Heart right ventricle (tissue), 16 donors: ENCODE data around the gene FOXJ2. TPM values are rescaled to one million over a fixed set of nuclear protein-coding genes. Genes with fewer than 3 reads are reported as not detected.
A peak's percentile ranks its signal among the peaks of the same experiment; 100 is the strongest.
"Not testable (repeated sequence)": the region's sequence is repeated elsewhere in the genome, so short reads cannot be mapped to it uniquely, and the experiment has no call there.

ENCODE experiments used
- ATAC-seq, 8 donors: fragments of 200-7000 bp; cut with Tn5 transposase; one replicate each; pipeline ENCODE4 v1.9.1; 2020; ENCODE audit warnings: mild to moderate bottlenecking in 8 of 8, moderate library complexity in 8 of 8, moderate number of reproducible peaks in 1 of 8
- DNase-seq, 2 donors: peaks; one replicate each; pipeline ENCODE4 v3.0.0-alpha.2; 2020
- H3K27ac ChIP-seq, 10 donors: fragments of 200-600 bp; sonication (generic) in 2 of 10; one replicate each; pipeline versions ENCODE4 v1.5.0 to v1.8.0; 2020 to 2022; ENCODE audit warnings: mild to moderate bottlenecking in 3 of 10
- H3K27me3 ChIP-seq, 7 donors: fragments of 200-600 bp; one replicate each; pipeline ENCODE4 v1.8.0; 2021 to 2022; ENCODE audit warnings: mild to moderate bottlenecking in 2 of 7
- H3K36me3 ChIP-seq, 9 donors: fragments of 200-600 bp; sonication (generic) in 1 of 9; one replicate each; pipeline versions ENCODE4 v1.5.0 to v1.8.0; 2020 to 2022; ENCODE audit warnings: mild to moderate bottlenecking in 2 of 9
- H3K4me1 ChIP-seq, 9 donors: fragments of 200-600 bp; sonication (generic) in 1 of 9; one replicate each; pipeline versions ENCODE4 v1.5.0 to v1.8.0; 2020 to 2022; ENCODE audit warnings: mild to moderate bottlenecking in 4 of 9
- H3K4me3 ChIP-seq, 10 donors: fragments of 200-600 bp; sonication (generic) in 2 of 10; one replicate each; pipeline versions ENCODE4 v1.5.0 to v1.8.0; 2020 to 2022; ENCODE audit warnings: mild to moderate bottlenecking in 7 of 10, moderate library complexity in 2 of 10
- H3K9me3 ChIP-seq, 11 donors: fragments of 200-600 bp in 10 of 11; sonication (generic) in 2 of 11; one replicate each; pipeline versions ENCODE4 v1.5.0 to v1.8.0; 2013 to 2022; ENCODE audit warnings: mild to moderate bottlenecking in 2 of 11, control low read depth in 1 of 11, moderate library complexity in 1 of 11
- CTCF ChIP-seq, 9 donors: fragments of 200-600 bp; sonication (generic) in 2 of 9; IDR thresholded peaks; one replicate each; pipeline versions ENCODE4 v1.5.0 to v1.8.0; 2021 to 2022; ENCODE audit warnings: antibody characterized with exemption in 9 of 9, mild to moderate bottlenecking in 5 of 9, moderate library complexity in 1 of 9
- WGBS, 2 donors: extraction: QIAGEN DNeasy Blood & Tissue Kit; methylation state at CpG; one replicate each; pipeline ENCODE4 v1.1.7; 2013; ENCODE audit warnings: inconsistent platforms in 1 of 2; 5-methylcytosine and 5-hydroxymethylcytosine counted together
- intact Hi-C, 10 donors: fragments of 100-400 bp; cut with DNase I; formaldehyde crosslinking; loops; one replicate each; pipeline versions ENCODE4 v1.11.1 to v1.14.2; 2022
- polyA plus RNA-seq, 2 donors: library from polyadenylated mRNA; stranded (reverse); fragments of 200-250 nt; gene quantifications; one replicate each; pipeline ENCODE4 v1.2.3, GENCODE V29; 2013
- total RNA-seq, 10 donors: library from RNA; stranded (reverse); fragmentation: NEBNext Ultra II Directional in 3 of 10; extraction: Animal tissue kit (Norgen Biotek cat#: 25700) in 3 of 10; gene quantifications; one replicate each; pipeline versions ENCODE4 v1.2.1 to v1.2.4, GENCODE V29; 2021 to 2023
- donor health status: Arrhythmogenic right ventricular cardiomyopathy.
- donor health status: ischemic (EF 13 %, LVEDD 7.1; RV severe dilation, severe dysfunction).
- donor health status: healthy with polysubstance abuse.
- donor health status: DM: no; HTN: yes; CAD: no.
- donor health status: DM: no; HTN: no; CAD: no.
- donor health status: ischemic (EF 25% LVEDD 6.9; RV normal size, moderate dysfunction).
- donor health status: ischemic (EF 25% LVEDD 5.7; RV mildly dilated, moderate dysfunction).
- donor health status: healthy.
- donor health status: DM: yes; HTN: yes; CAD: no.
- donor health status: Ischemic cardiomyopathy.
- donor health status: ischemic (EF 35%, LVEDD 5.7; RV mildly dilated, moderate dysfunction).
- donor health status: nonischemic (EF 11% LVEDD 7.7; RV severe dilation, severe dysfunction).
- donor health status: DM: yes; HTN: yes; CAD: no.
- donor health status: PGD.
- donor health status: ischemic (EF 29% LVEDD 5.4; RV normal size, mild dysfunction).
- donor health status: nonischemic (EF 23%, LVEDD 6.1; RV moderate dilation, normal function).

FOXJ2 gene
- total and polyA plus RNA-seq, 12 donors, result 8.7 to 29.4 (median 23.6) TPM

GRCh38 chr12:7989827-7990491 is 42.6 kb upstream of the FOXJ2 start:
- Histone ChIP-seq H3K27ac (peak overlapping the region in 1 of 10 donors; percentile 91), H3K4me1 (peaks cover 0 to 46% (median 0%) of the 10 kb centered on the region in 9 donors), H3K9me3 (no peaks in the 10 kb centered on the region), H3K4me3 (peak overlapping the region in 1 of 10 donors; percentile 8), H3K36me3 (no peaks in the 10 kb centered on the region), H3K27me3 (no peaks in the 10 kb centered on the region)
- ATAC-seq (peak in 6 of 8 donors; percentile 45 to 79 (median 64)), DNase-seq (peak in 1 of 2 donors; percentile 20)
- TF ChIP-seq CTCF (IDR thresholded peaks at IDR 0.05), result no peak
- intact Hi-C loops, result loop anchor here in 5 of 10 donors (5.0 to 10.0 kb wide), 3 partner anchors 55 to 133 kb away; partner anchors contain the start of gene SLC2A3 (in 2 of the 5)
- WGBS, 2 donors, result 51 to 55% methylated on average over 6 of the region's 6 CpGs

GRCh38 chr12:7991535-7991934 is 41.0 kb upstream of the FOXJ2 start:
- 90 to 98% methylated on average over 1 of the region's 1 CpG for WGBS, 2 donors
- no peak for ATAC-seq
- DNase-seq, result no peak
- no peak for TF ChIP-seq CTCF (IDR thresholded peaks at IDR 0.05)
- no peak overlapping the region for H3K4me3 ChIP-seq
- no peaks in the 10 kb centered on the region for H3K27me3 ChIP-seq
- H3K9me3 ChIP-seq, result peaks cover 0 to 1% (median 0%) of the 10 kb centered on the region in 11 donors
- no peaks in the 10 kb centered on the region for H3K36me3 ChIP-seq
- peaks cover 0 to 56% (median 0%) of the 10 kb centered on the region in 9 donors for H3K4me1 ChIP-seq
- intact Hi-C loops, result loop anchor here in 5 of 10 donors (5.0 to 10.0 kb wide), 3 partner anchors 57 to 134 kb away; partner anchors contain the start of gene SLC2A3 (in 2 of the 5)
- no peak overlapping the region for H3K27ac ChIP-seq

GRCh38 chr12:7994731-7995205 is 37.7 kb upstream of the FOXJ2 start:
- 63 to 67% methylated on average over 7 of the region's 7 CpGs for WGBS, 2 donors
- no peaks in the 10 kb centered on the region for H3K36me3 ChIP-seq
- peak in 6 of 8 donors; percentile 13 to 56 (median 23) for ATAC-seq
- peaks cover 0 to 47% (median 0%) of the 10 kb centered on the region in 9 donors for H3K4me1 ChIP-seq
- peak overlapping the region in 7 of 10 donors; percentile 18 to 71 (median 51) for H3K27ac ChIP-seq
- H3K4me3 ChIP-seq, result no peak overlapping the region
- intact Hi-C loops, result loop anchor here (1.0 to 10.0 kb wide), 11 partner anchors 60 to 137 kb away; partner anchors contain the start of gene SLC2A3 (in 2 of the 10)
- H3K9me3 ChIP-seq, result peaks cover 0 to 21% (median 3%) of the 10 kb centered on the region in 11 donors
- H3K27me3 ChIP-seq, result no peaks in the 10 kb centered on the region
- TF ChIP-seq CTCF (IDR thresholded peaks at IDR 0.05), result no peak
- no peak for DNase-seq

GRCh38 chr12:7995266-7995963 is 37.1 kb upstream of the FOXJ2 start:
- no peaks in the 10 kb centered on the region for H3K27me3 ChIP-seq
- DNase-seq (peak; percentile 61 to 89), ATAC-seq (peak; percentile 95 to 100 (median 99))
- H3K4me3 ChIP-seq, result no peak overlapping the region
- H3K4me1 ChIP-seq, result peaks cover 0 to 40% (median 0%) of the 10 kb centered on the region in 9 donors
- peaks cover 0 to 21% (median 3%) of the 10 kb centered on the region in 11 donors for H3K9me3 ChIP-seq
- 39 to 43% methylated on average over 9 of the region's 9 CpGs for WGBS, 2 donors
- no peaks in the 10 kb centered on the region for H3K36me3 ChIP-seq
- TF ChIP-seq CTCF (IDR thresholded peaks at IDR 0.05), result peak; percentile 77 to 91 (median 88)
- intact Hi-C loops, result loop anchor here (1.0 to 10.0 kb wide), 9 partner anchors 61 to 137 kb away; partner anchors contain the start of gene SLC2A3 (in 2 of the 10)
- peak overlapping the region in 5 of 10 donors; percentile 18 to 71 (median 52) for H3K27ac ChIP-seq

GRCh38 chr12:8000827-8001226 is 31.7 kb upstream of the FOXJ2 start:
- H3K36me3 ChIP-seq, intact Hi-C loops, H3K27me3 ChIP-seq, ATAC-seq, H3K27ac ChIP-seq, DNase-seq, H3K4me1 ChIP-seq, H3K4me3 ChIP-seq: not testable (repeated sequence)
- WGBS, 2 donors, result 87 to 89% methylated on average over 3 of the region's 3 CpGs
- H3K9me3 ChIP-seq, result peaks cover 0 to 21% (median 3%) of the 10 kb centered on the region in 11 donors

GRCh38 chr12:8001496-8001895 is 31.0 kb upstream of the FOXJ2 start:
- DNase-seq, ATAC-seq, H3K27ac ChIP-seq, H3K36me3 ChIP-seq, H3K4me3 ChIP-seq, intact Hi-C loops, H3K27me3 ChIP-seq, H3K4me1 ChIP-seq: not testable (repeated sequence)
- H3K9me3 ChIP-seq, result peaks cover 0 to 20% (median 3%) of the 10 kb centered on the region in 11 donors
- 89 to 91% methylated on average over 4 of the region's 4 CpGs for WGBS, 2 donors
